Measurements from ENCODE around the gene WDR7.

- no peak for TF ChIP-seq CTCF (IDR thresholded peaks at IDR 0.05; ENCODE audit: low read length)
- no peak for TF ChIP-seq EZH2phosphoT487 (IDR thresholded peaks at IDR 0.05; ENCODE audit: low read length)
Observed at GRCh38 chr18:56919190-56919589, 268.0 kb downstream of the WDR7 start.
